ENCODE measurements around the gene VNN1.
A peak's percentile ranks its signal among the peaks of the same experiment; 100 is the strongest.
"Not testable (repeated sequence)": the region's sequence is repeated elsewhere in the genome, so short reads cannot be mapped to it uniquely, and the experiment has no call there.

VNN1 gene

DNA sequence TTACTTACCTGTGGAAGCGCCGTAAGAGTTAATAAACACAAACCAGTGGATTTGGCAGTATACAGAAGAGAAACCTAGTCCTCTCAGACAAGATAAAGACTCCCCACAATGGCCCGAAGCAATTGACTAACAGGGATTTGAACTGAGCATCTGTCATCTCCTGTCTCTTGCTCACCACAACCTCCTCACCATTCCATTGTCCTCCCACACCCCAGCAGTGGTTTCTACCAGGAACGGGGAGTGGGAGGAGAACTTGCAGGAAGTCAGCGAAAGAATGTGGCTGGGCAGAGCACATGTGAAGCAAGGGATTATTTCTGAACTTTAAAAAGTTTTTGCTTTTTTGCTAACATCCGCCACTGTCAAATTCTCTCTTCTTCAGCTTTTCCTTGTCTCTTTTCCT is 30.3 kb downstream of the VNN1 start:
- intact Hi-C loops (cut with DNase I), result no loop called here
- DNase-seq, result no peak

DNA sequence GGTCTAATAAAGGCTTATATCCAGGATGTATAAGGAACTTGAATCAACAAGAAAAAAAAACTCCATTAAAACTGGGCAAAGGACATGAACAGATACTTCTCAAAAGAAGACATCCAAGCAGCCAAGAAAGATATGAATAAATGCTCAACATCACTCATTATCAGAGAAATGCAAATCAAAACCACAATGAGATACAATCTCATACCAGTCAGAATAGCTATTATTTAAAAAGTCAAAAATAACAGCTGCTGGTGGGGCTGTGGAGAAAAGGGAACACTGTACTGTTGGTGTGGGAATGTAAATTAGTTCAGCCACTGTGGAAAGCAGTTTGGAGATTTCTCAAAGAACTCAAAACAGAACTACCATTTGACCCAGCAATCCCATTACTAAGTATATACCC is 34.8 kb downstream of the VNN1 start:
- intact Hi-C loops (cut with DNase I); DNase-seq: not testable (repeated sequence)

DNA sequence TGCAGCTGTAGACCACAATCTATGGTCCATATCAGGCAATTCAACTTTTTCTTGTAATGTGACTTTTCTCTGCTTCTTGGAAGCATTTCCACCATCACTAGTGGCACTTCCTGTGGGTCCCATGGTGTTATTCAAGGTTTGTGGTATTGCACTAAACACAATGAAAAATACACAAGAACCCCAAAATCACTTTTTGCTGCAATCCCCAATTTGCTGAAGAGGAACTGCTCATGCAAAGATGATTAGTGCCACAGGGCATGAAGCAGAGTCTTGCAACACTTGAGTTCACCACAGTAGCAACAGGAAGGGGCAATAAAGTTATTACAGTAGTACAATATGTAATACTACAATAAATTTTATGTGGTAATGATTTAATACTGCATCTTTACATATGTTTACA is 38.1 kb downstream of the VNN1 start:
- no peak for DNase-seq

DNA sequence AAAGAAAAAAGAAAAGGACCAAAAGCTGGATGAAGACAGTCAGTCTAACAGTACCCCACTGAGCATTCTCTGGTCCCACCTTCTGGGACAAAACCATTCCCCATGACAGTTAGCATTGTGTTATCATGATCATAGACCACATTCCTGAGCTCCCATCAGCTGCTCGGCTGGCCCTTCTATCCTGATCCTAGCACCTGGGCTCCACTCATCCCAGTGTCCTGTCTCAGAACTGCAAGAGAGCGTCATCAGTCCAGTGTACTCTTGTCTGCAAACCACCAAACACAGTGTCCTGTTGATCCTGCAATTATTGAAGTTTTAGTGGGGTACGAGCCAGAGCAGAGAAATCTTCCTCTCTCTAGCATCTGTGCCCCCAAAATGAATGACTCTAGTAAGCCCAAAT is 38.9 kb downstream of the VNN1 start:
- intact Hi-C loops (cut with DNase I), result no loop called here
- no peak for DNase-seq

More for the DNA sequence above, 38.1 kb downstream of the VNN1 start:
- intact Hi-C loops (cut with DNase I), result no loop called here

DNA sequence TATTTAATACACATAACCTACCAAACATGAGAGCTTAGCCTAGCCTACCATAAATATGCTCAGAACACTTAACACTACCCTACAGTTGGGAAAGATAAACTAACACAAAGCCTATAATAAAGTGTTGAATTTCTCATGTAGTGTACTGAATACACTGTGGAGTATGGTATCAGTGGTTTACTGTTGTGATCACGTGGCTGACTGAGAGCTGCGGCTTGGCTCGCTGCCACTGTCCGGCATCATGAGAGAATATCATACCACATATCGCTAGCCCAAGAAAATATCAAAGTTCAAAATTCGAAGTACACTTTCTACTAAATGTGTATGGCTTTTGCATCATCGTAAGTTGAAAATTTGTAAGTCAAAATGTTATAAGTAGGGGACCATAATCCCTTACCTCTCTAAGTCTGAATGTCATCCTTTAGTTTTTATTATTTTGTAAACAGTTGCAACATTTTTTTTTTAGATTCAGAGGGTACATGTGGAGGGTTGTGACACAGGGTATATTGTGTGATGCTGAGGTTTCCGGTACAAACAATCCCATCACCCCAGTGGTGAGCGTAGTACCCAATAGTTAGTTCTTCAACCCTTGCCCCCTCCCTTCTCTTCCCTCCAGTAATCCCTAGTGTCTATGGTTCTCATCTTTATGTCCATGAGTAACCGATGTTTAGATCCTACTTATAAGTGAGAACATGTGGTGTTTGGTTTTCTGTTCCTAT is 40.3 kb downstream of the VNN1 start:
- no peak for DNase-seq
- intact Hi-C loops (cut with DNase I), result no loop called here

DNA sequence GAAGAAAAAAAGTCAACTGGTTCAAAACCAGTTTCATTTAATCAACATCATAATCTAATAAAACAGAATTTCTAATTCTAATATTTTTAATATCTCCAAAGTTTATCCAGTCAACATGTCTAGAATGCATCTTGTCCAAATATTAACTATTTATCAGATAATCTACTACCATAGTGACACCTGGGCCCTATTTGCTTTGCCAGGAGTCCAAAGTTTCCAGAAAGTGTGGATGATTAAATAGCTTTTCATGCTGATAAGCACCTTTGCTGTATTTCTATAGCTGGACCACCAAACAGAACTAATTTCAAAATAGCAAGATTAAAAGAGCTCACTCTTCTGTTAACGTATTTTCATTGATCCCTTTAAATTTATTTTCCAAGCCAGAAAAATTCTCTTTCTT is 42.6 kb downstream of the VNN1 start:
- intact Hi-C loops (cut with DNase I), result no loop called here
- no peak for DNase-seq

DNA sequence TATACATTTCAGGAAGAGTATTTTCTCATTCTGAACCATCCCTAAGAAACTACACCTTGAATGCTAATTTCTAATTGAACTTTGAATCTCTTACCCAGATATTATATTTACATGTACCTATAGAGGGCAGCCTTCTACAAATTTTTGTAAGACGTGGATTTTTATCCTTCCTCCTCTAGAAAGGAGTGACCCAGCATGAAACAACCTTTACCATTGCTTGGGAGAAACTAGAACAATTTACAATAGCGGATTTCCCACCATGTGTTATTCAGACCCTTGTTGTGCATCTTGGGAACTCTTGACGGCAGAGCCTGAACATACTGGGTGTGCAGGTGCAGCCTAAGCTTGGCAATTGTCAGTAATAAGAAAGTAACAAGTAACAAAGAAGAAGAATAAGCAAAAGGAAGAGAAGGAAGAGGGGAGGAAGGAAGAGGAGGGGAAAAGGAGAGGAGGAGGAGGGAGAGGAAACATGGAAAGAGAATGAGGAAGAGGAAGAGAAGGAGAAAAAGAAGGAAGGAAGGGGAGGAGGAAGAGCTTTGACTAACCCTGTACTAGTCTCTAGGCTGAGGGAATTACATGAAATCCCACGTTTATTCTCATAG is 44.1 kb downstream of the VNN1 start:
- intact Hi-C loops (cut with DNase I), result no loop called here
- DNase-seq, result peak in 1 of 42 donors; percentile 3

DNA sequence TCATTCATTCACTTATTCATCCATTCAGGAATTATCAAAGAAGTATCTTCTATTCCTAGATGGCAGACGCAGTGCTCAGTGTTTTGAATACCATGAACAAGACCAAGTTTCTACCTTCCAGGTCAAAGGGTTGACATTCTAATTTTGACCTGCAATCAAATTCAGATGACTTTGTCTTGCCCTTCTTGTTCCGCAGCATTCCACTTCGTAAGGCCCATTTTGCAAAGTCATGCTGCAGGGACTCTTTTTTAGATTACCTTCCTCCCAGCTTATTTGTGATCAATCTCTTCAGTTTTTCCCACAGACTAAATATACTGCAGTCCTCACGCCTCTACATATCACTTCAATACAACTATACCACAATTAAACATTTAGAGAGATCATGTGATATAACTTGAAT is 47.7 kb downstream of the VNN1 start:
- intact Hi-C loops (cut with DNase I), result no loop called here
- DNase-seq, result no peak

DNA sequence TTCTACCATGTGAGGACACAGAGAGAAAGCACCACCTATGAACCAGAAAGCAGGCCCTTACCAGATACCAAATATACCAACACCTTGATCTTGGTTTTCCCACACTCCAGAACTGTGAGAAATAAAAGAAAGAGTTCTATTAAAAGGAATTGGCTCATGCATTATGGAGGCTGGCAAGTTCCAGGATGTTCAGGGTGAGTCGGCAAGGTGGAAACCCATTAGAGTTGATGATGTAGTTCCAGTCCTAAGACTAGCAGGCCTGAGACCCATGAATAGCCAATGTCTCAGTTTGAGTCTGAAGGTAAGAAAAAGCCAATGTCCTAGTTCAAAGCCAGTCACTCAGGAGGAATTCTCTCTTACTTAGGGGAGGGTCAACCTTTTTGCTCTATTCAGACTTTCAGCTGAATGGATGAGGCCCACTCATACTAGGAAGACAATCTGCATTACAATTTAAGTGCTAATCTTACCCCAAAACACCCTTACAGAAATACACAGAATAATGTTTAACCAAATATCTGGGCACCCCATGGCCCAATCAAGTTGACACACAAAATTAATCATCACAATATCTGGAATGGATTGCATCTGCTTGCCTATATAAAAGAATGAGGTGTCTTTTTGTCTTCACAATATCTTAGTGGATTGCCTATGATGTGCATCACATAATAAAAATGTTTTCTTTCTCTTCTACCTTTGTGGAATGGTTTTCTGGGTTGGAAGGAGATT is 49.4 kb downstream of the VNN1 start:
- DNase-seq, result no peak
- intact Hi-C loops (cut with DNase I), result no loop called here

DNA sequence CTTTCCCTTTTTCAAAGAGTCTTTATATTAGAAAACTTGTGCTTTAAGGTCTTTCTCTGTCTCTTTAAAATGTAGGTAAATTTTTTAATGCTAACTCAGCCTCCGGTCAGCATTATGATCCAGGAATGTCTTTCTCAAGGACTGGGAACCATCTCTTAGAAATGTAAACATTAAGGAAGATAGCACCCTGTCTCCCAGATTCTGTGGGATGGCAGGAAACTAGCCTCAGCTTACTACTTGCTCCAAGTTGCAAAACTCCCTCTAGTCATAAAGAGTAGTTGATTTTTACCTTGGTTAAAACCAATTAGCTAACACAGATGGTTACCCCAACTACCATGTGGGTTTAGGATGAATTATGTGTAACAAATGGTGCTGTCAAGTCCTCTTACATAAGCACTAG is 50.2 kb downstream of the VNN1 start:
- DNase-seq, result no peak
- intact Hi-C loops (cut with DNase I), result no loop called here

DNA sequence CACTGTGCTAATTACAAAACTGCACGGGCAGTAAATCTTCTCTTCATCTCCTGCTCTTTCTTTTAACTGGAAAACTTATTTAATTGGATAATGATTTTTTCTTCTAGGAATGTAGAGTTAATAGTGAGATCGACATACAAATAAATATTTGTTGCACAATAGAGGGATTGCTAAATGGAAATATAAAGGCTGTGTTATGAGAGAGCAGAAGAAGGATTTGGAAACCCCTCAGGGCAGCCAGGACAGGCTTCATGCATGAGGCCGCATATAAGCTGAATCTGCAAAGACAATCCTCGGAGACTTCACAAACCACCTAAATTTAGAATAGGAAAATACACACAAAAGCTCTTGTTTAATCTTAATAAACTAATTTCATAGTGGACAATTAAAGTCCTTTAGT is 51.9 kb downstream of the VNN1 start:
- intact Hi-C loops (cut with DNase I), result no loop called here
- no peak for DNase-seq

DNA sequence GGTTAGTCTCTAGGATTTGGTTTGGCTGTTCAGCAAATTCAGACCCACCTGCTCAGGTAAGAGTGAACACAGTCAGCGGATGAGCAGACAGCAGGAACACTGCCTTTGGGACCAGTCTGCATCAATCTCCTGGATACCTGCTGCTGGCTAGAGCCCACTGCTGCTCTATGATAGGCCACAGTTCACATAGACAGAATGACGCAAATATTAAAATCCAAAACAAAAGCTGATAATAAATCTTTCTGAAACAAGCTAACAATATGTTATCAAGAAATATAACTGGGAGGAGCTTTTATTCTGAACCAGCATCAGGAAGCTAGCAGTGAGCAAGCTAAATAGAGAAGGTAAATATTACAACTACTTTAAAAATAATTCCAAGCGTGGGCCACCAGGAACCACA is 54.8 kb downstream of the VNN1 start, which contains the start of gene TAAR1:
Gene TAAR1, minus strand, starts transcription at position 101 of the 400 bp plus-strand sequence. CDS start 13,179 bp downstream, outside the sequence.
- intact Hi-C loops (cut with DNase I), result no loop called here
- no peak for DNase-seq

DNA sequence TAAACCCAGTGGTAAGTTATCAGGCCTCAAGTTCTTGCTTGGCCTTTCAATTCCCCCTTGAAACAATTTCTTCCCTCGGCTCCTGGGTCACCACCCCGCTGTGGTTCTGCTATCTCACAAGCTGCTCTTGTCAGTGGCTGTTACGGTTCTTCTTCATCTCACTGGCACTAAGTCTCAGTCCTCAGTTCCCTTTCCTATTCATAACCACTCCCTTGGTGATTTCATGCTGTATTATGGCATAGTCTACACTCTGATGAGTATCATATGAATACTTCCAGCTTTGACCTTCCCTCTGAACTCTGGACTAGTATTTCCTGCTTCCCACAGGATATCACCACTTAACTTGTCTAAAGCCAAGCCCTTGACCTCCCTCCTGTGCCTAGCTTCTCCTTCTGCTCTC is 62.8 kb downstream of the VNN1 start:
- DNase-seq, result no peak
- intact Hi-C loops (cut with DNase I), result no loop called here

DNA sequence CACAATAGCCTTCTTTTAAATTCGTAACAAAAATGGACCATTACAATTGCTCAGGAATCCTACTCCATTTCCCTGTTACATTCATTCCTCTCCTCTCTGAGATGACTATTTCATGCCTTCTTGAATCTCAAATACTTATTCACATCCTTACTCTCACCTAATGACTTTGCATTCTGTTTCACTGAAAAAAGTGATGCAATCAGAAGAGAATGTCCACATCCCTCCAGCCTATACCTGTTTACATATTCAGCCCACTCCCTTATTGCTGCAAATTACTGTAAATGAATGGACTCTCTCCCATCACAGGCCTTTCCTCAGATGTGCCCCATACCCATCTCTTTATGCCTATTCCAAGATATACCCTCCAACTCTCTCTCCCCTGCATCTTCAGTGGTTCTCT is 63.4 kb downstream of the VNN1 start:
- no peak for DNase-seq
- intact Hi-C loops (cut with DNase I), result no loop called here

DNA sequence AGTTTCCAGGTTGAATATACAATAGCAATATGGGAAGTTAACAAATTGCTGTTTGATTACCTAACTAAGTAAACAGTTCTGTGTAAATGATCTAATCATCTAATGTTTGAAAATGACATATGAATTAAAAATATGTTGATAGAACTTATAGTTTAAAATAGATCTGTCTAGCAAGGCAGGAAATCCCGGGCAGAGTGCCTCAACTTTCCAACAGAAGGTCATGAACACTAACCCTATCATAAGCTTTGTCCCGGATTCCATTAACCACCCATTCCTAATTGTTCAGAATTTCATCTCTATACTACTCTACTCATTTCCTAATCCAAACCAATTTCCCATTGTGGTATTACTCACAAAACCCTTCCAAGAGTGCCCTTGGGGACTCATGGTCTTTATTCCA is 65.0 kb downstream of the VNN1 start:
- intact Hi-C loops (cut with DNase I), result no loop called here
- DNase-seq, result no peak

DNA sequence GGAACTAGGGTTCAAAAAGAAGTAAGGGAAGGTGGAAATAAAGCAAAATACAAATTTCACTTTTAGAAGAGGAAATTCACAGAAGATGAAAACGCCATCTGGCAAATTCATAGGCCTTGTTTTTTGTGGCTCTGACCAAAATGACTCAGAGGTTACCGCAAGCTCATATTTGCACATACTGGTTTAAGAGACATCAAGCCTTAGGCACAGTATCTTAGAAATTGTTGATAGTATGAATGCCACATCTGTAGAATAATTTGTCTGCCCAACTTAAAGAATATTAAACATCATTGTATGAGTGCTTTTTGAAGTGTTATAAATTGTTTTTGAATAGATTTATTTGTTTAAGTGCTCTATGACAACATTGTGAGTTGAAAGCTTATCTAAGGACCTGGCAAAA is 65.5 kb downstream of the VNN1 start:
- no peak for DNase-seq
- intact Hi-C loops (cut with DNase I), result no loop called here

DNA sequence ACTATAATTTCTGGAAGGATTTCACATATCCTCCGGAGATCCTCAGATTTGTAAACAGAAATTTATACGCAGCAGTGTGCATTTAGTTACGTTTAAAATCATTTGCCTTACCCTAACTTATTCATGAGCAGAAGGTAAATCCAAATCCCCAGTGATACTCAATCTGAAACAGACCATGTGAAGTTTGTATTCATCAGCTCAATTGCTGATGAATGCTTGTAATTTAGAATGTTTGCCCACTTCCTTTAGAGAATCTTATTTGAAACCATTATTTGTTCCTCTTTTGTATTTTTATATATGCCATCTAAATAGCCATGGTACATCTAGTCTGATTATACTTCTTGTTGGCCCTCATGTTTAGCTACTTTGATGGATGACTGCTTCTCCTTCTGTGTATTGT is 70.3 kb downstream of the VNN1 start:
- DNase-seq, result no peak
- intact Hi-C loops (cut with DNase I), result no loop called here

DNA sequence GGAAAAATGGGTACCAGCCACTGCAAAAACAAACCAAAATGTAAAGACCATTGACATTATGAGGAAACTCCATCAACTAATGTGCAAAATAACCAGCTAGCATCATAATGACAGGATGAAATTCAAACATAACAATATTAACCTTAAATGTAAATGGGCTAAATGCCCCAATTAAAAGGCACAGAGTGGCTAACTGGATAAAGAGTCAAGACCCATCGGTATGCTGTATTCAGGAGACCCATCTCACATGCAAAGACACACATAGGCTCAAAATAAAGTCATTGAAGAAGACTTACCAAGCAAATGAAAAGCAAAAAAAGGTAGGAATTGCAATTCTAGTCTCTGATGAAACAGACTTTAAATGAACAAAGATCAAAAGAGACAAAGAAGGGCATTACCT is 76.7 kb downstream of the VNN1 start:
- DNase-seq; intact Hi-C loops (cut with DNase I): not testable (repeated sequence)

DNA sequence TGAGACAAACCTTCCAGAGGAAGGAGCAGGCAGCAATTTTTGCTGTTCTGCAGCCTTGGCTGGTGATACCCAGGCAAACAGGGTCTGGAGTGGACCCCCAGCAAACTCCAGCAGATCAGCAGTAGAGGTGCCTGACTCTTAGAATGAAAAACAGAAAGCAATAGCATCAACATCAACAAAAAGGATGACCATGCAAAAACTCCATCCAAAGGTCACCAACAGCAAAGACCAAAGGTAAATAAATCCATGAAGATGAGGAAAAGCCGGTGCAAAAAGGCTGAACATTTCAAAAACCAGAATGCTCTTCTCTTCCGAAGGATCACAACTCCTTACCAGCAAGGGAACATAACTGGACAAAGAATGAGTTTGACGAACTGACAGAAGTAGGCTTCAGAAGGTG is 77.9 kb downstream of the VNN1 start:
- DNase-seq; intact Hi-C loops (cut with DNase I): not testable (repeated sequence)

DNA sequence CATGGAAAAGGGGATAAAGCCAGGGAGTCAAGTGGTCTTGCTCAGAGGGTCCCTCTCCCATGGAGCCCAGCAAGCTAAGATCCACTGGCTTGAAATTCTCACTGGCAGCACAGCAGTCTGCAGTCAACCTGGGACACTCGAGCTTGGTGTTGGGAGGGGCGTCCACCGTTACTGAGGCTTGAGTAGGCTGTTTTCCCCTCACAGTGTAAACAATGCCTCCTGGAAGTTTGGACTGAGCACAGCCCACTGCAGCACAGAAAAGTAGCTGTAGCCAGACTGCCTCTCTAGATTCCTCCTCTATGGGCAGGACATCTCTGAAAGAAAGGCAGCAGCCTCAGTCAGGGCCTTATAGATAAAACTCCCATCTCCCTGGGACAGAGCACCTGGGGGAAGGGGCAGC is 78.6 kb downstream of the VNN1 start:
- intact Hi-C loops (cut with DNase I), result not testable (repeated sequence)

DNA sequence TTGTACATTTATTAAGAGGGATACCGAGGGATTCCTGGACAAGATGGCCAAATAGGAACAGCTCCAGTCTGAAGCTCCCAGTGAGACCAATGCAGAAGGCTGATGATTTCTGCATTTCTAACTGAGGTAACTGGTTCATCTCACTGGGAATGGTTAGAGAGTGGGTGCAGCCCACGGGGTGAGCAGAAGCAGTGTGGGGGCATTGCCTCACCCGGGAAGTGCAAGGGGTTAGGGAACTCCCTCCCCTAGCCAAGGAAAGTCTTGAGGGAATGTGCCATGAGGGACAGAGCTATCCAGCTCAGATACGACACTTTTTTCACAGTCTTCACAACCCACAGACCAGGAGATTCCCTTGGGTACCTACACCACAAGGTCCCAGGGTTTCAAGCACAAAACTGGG is 79.1 kb downstream of the VNN1 start:
- no peak for DNase-seq
- intact Hi-C loops (cut with DNase I), result no loop called here

More for the DNA sequence above, 78.6 kb downstream of the VNN1 start:
- DNase-seq, result not testable (repeated sequence)
